H9 (cell line): Measurements from ENCODE around the gene RHBDD3. TPM values are rescaled to one million over a fixed set of nuclear protein-coding genes. Genes with fewer than 3 reads are reported as not detected.

ENCODE experiments used
- DNase-seq: peaks from one replicate; pipeline ENCODE4 v3.0.0-alpha.2; 2017
- H2AFZ ChIP-seq: one replicate; pipeline ENCODE4 v1.6.1; 2013; ENCODE audit warnings: mild to moderate bottlenecking, low read length, control low read depth, moderate library complexity
- H2AK5ac ChIP-seq: 2 replicates; pipeline ENCODE4 v1.6.1; 2013; ENCODE audit warnings: low read length, control low read depth, mixed read lengths; ENCODE audit not compliant: insufficient read length
- H2BK120ac ChIP-seq: one replicate; pipeline ENCODE4 v1.6.1; 2013; ENCODE audit warnings: low read depth, mild to moderate bottlenecking, low read length, control low read depth, inconsistent platforms; ENCODE audit not compliant: poor library complexity, severe bottlenecking
- H2BK12ac ChIP-seq: 2 replicates; pipeline ENCODE4 v1.6.1; 2013; ENCODE audit warnings: low read length, control low read depth, mixed read lengths, low read depth; ENCODE audit not compliant: insufficient read length
- H2BK15ac ChIP-seq: 2 replicates; pipeline ENCODE4 v1.6.1; 2013; ENCODE audit warnings: low read depth, low read length, control low read depth
- H2BK20ac ChIP-seq: one replicate; pipeline ENCODE4 v1.6.1; 2013; ENCODE audit warnings: low read depth, mild to moderate bottlenecking, low read length, control low read depth, inconsistent platforms; ENCODE audit not compliant: poor library complexity, severe bottlenecking
- H2BK5ac ChIP-seq: 2 replicates; pipeline ENCODE4 v1.6.1; 2013; ENCODE audit warnings: low read length, control low read depth, mixed read lengths; ENCODE audit not compliant: insufficient read length
- H3K14ac ChIP-seq: 2 replicates; pipeline ENCODE4 v1.6.1; 2013; ENCODE audit warnings: low read length, control low read depth; ENCODE audit not compliant: insufficient read depth
- H3K18ac ChIP-seq: 2 replicates; pipeline ENCODE4 v1.6.1; 2013; ENCODE audit warnings: low read depth, mild to moderate bottlenecking, mixed read lengths, low read length, control low read depth; ENCODE audit not compliant: insufficient read length
- H3K23ac ChIP-seq: 2 replicates; pipeline ENCODE4 v1.6.1; 2013; ENCODE audit warnings: low read length, control low read depth, mixed read lengths, low read depth; ENCODE audit not compliant: insufficient read length
- H3K23me2 ChIP-seq: 2 replicates; pipeline ENCODE4 v1.6.1; 2013; ENCODE audit warnings: low read depth, mild to moderate bottlenecking, mixed read lengths, low read length, control low read depth; ENCODE audit not compliant: insufficient read length, poor library complexity, severe bottlenecking
- H3K27ac ChIP-seq: 2 replicates; pipeline ENCODE4 v1.5.1; 2013; ENCODE audit warnings: low read length, control low read depth, mixed read lengths, low read depth; ENCODE audit not compliant: insufficient read length
- H3K27me3 ChIP-seq: 2 replicates; pipeline ENCODE4 v1.6.1; 2013; ENCODE audit warnings: low read length, control low read depth, inconsistent platforms; ENCODE audit not compliant: insufficient read depth
- H3K4ac ChIP-seq: 2 replicates; pipeline ENCODE4 v1.6.1; 2013; ENCODE audit warnings: low read depth, mild to moderate bottlenecking, control low read depth, inconsistent platforms, low read length, moderate library complexity
- H3K4me1 ChIP-seq: 2 replicates; pipeline ENCODE4 v1.6.1; 2013; ENCODE audit warnings: low read length, control low read depth, inconsistent platforms; ENCODE audit not compliant: insufficient read depth
- H3K4me2 ChIP-seq: 2 replicates; pipeline ENCODE4 v1.6.1; 2013; ENCODE audit warnings: low read length, control low read depth, mixed read lengths; ENCODE audit not compliant: insufficient read length, insufficient read depth
- H3K56ac ChIP-seq: 2 replicates; pipeline ENCODE4 v1.6.1; 2013; ENCODE audit warnings: low read depth, mild to moderate bottlenecking, mixed read lengths, low read length, control low read depth; ENCODE audit not compliant: insufficient read length
- H3K79me1 ChIP-seq: 2 replicates; pipeline ENCODE4 v1.6.1; 2013; ENCODE audit warnings: low read depth, mild to moderate bottlenecking, moderate library complexity, low read length, control low read depth, inconsistent platforms; ENCODE audit not compliant: insufficient read depth, poor library complexity, severe bottlenecking
- H3K79me2 ChIP-seq: 2 replicates; pipeline ENCODE4 v1.6.1; 2013; ENCODE audit warnings: low read length, control low read depth, inconsistent platforms; ENCODE audit not compliant: insufficient read depth
- H3K9ac ChIP-seq: 2 replicates; pipeline ENCODE4 v1.6.1; 2013; ENCODE audit warnings: low read length, control low read depth, mixed read lengths; ENCODE audit not compliant: insufficient read length; ENCODE audit errors: extremely low read depth
- H3K9me3 ChIP-seq: one replicate; pipeline ENCODE4 v1.6.1; 2013; ENCODE audit warnings: low read depth, low read length, inconsistent platforms; ENCODE audit not compliant: control insufficient read depth
- H3T11ph ChIP-seq: one replicate; pipeline ENCODE4 v1.6.1; 2013; ENCODE audit warnings: mild to moderate bottlenecking, low read length, control low read depth, inconsistent platforms
- H4K20me1 ChIP-seq: one replicate; pipeline ENCODE4 v1.6.1; 2013; ENCODE audit not compliant: control insufficient read depth, insufficient read length, insufficient read depth
- H4K5ac ChIP-seq: 2 replicates; pipeline ENCODE4 v1.6.1; 2013; ENCODE audit warnings: low read depth, mild to moderate bottlenecking, mixed read lengths, low read length, control low read depth; ENCODE audit not compliant: insufficient read length
- H4K8ac ChIP-seq: replicated peaks from 2 replicates; pipeline ENCODE4 v1.6.1; 2013; ENCODE audit warnings: low read length, control low read depth, mixed read lengths, low read depth; ENCODE audit not compliant: insufficient read length
- H4K91ac ChIP-seq: 2 replicates; pipeline ENCODE4 v1.6.1; 2013; ENCODE audit warnings: low read depth, mild to moderate bottlenecking, moderate library complexity, mixed read lengths, low read length, control low read depth; ENCODE audit not compliant: insufficient read length
- H3K27ac Mint-ChIP-seq, 3 experiments: 2 replicates in 2 of 3; 3 replicates in 1 of 3; pipeline ENCODE4 v1.8.0; 2020 to 2021; ENCODE audit warnings: mixed read lengths in 3 of 3, mild to moderate bottlenecking in 1 of 3, moderate library complexity in 1 of 3
- H3K27me3 Mint-ChIP-seq: 2 replicates; pipeline ENCODE4 v1.8.0; 2021; ENCODE audit warnings: low read depth, mild to moderate bottlenecking, moderate library complexity, mixed read lengths
- H3K36me3 Mint-ChIP-seq, 3 experiments: 2 replicates in 2 of 3; 3 replicates in 1 of 3; pipeline ENCODE4 v1.8.0; 2020 to 2021; ENCODE audit warnings: low read depth in 3 of 3, mixed read lengths in 3 of 3; ENCODE audit not compliant: insufficient read depth in 1 of 3
- H3K4me1 Mint-ChIP-seq, 2 experiments: 2 replicates each; pipeline ENCODE4 v1.8.0; 2020; ENCODE audit warnings: mixed read lengths in 2 of 2
- H3K4me3 Mint-ChIP-seq, 2 experiments: 2 replicates in 1 of 2; 3 replicates in 1 of 2; pipeline ENCODE4 v1.8.0; 2020 to 2021; ENCODE audit warnings: mild to moderate bottlenecking in 2 of 2, mixed read lengths in 2 of 2, moderate library complexity in 1 of 2
- H3K9me3 Mint-ChIP-seq, 2 experiments: 2 replicates in 1 of 2; 3 replicates in 1 of 2; pipeline ENCODE4 v1.8.0; 2020; ENCODE audit warnings: mild to moderate bottlenecking in 2 of 2, mixed read lengths in 2 of 2, moderate library complexity in 1 of 2
- WGBS: extraction: QIAGEN DNeasy Blood & Tissue Kit; methylation state at CpG from one replicate; pipeline ENCODE4 v1.1.7; 2013; ENCODE audit warnings: missing lambda C conversion rate, low lambda C conversion rate, mixed read lengths; ENCODE audit not compliant: insufficient read length; ENCODE audit errors: extremely low coverage; 5-methylcytosine and 5-hydroxymethylcytosine counted together
- total RNA-seq: library from RNA; stranded (reverse); gene quantifications from 2 replicates; pipeline ENCODE4 v1.2.1, GENCODE V29; 2021
- TF ChIP-seq, protein P1 (sequence below): fragments of 200-600 bp; sonication (generic); conservative IDR thresholded peaks from 3 replicates; pipeline ENCODE4 v1.8.0; 2021; ENCODE audit warnings: antibody characterized with exemption, mild to moderate bottlenecking

Gene RHBDD3
- total RNA-seq, 1 experiment from 2014 or later = 99.7 TPM

DNA sequence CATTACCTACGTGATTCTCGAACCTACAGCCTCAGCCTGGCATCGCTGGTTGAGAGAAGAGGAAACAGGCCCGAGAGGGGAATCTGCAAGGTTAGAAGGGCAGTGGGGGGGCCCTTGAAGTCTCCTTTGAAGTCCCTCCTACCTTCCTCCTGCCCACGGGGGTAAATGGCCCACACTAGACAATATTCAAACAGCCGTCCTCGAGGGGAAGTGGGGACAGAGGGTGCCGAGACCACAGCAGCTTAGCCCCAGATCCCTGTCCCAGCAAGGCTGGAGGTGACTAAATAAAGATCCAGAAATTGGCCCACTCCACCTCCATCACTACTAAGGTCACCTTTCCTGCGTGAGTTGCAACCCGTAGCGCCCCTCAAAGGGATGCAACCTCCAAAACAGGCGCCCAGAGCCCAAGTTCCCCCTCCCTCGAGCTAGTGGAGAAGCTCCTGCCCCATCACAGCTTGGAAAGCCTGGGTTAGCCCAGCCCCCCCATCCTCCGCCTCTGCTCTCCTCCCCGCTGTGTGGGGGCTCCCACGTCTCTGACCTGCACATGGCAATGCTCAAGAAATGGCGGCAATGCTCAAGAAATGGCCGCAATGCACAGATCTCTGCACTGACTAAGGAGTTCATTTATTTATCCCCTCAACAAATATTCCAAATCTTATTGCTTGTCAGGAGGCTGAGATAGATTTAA is 48.5 kb upstream of the RHBDD3 start:
- no peak overlapping the region for H3K27ac ChIP-seq
- no CpG with 5 or more reads among the region's 18 CpGs for WGBS
- no peak overlapping the region for H3K18ac ChIP-seq
- H4K91ac ChIP-seq = no peak overlapping the region
- H2BK15ac ChIP-seq = no peak overlapping the region
- H3K23me2 ChIP-seq = peaks cover 4% of the 10 kb centered on the region
- H3K4me2 ChIP-seq = peak overlapping the region; percentile 34
- no peak overlapping the region for H3K56ac ChIP-seq
- no peaks in the 10 kb centered on the region for H4K20me1 ChIP-seq
- H4K5ac ChIP-seq = no peak overlapping the region
- no peak overlapping the region for H3K9ac ChIP-seq
- H3K9me3 ChIP-seq = no peaks in the 10 kb centered on the region
- Mint-ChIP-seq H3K4me1 (peaks cover 12 to 16% of the 10 kb centered on the region in 2 experiments), H3K4me3 (peak overlapping the region; percentile 29 to 68), H3K9me3 (peaks cover 5 to 17% of the 10 kb centered on the region in 2 experiments; a peak in 4 of 5 replicates), H3K36me3 (peaks cover 0 to 5% (median 2%) of the 10 kb centered on the region in 3 experiments; a peak in 3 of 7 replicates), H3K27me3 (peaks cover 57% of the 10 kb centered on the region), H3K27ac (no peak overlapping the region)
- H3K79me1 ChIP-seq = no peaks in the 10 kb centered on the region
- TF ChIP-seq, protein P1, sequence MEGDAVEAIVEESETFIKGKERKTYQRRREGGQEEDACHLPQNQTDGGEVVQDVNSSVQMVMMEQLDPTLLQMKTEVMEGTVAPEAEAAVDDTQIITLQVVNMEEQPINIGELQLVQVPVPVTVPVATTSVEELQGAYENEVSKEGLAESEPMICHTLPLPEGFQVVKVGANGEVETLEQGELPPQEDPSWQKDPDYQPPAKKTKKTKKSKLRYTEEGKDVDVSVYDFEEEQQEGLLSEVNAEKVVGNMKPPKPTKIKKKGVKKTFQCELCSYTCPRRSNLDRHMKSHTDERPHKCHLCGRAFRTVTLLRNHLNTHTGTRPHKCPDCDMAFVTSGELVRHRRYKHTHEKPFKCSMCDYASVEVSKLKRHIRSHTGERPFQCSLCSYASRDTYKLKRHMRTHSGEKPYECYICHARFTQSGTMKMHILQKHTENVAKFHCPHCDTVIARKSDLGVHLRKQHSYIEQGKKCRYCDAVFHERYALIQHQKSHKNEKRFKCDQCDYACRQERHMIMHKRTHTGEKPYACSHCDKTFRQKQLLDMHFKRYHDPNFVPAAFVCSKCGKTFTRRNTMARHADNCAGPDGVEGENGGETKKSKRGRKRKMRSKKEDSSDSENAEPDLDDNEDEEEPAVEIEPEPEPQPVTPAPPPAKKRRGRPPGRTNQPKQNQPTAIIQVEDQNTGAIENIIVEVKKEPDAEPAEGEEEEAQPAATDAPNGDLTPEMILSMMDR = no peak
- H2BK12ac ChIP-seq = no peak overlapping the region
- no peak overlapping the region for H2AK5ac ChIP-seq
- no peaks in the 10 kb centered on the region for H3K4me1 ChIP-seq
- no peaks in the 10 kb centered on the region for H3K79me2 ChIP-seq
- no peak overlapping the region for H2BK5ac ChIP-seq
- no peak overlapping the region for H2BK20ac ChIP-seq
- no peak overlapping the region for H2AFZ ChIP-seq
- no peak overlapping the region for H3K23ac ChIP-seq
- H4K8ac ChIP-seq = no peak overlapping the region
- H3K4ac ChIP-seq = no peak overlapping the region
- no peak overlapping the region for H3K14ac ChIP-seq
- DNase-seq = no peak
- no peak overlapping the region for H2BK120ac ChIP-seq
- peaks cover 33% of the 10 kb centered on the region for H3K27me3 ChIP-seq
- no peak overlapping the region for H3T11ph ChIP-seq
